Measurements from ENCODE around the gene TRMT1L.

DNA sequence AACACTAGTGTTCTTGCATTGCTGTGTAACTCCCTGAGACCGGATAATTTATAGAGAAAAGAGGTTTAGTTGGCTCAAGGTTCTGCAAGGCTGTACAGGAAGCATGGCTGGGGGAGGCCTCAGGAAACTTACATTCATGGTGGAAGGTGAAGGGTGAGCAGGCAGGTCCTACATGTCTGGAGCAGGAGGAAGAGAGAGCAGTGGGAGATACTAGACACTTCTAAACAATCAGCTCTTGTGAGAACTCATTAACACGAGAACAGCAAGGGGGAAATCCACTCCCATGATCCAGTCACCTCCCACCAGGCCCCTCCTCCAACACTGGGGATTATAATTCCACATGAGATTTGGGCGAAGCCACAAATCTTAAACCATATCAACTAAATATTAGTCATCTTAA, 81.3 kb downstream of the TRMT1L start:
- TF ChIP-seq POLR2A (IDR thresholded peaks at IDR 0.05) (no peak), POLR2AphosphoS5 (IDR thresholded peaks at IDR 0.05) (no peak)
